HepG2 (cell line): Measurements from ENCODE around the gene TESK1. TPM values are rescaled to one million over a fixed set of nuclear protein-coding genes. Genes with fewer than 3 reads are reported as not detected.

Source experiments
- AFF4 ChIP-seq: sonication (generic); formaldehyde crosslinking; IDR thresholded peaks from 2 replicates; pipeline ENCODE4 v1.4.0; 2020; ENCODE audit warnings: missing genetic modification reagents
- BRCA1 ChIP-seq: sonication (generic); formaldehyde crosslinking; IDR thresholded peaks from 2 replicates; pipeline ENCODE4 v1.4.0; 2020; ENCODE audit warnings: missing genetic modification reagents
- CBX1 ChIP-seq: IDR thresholded peaks from one replicate; pipeline ENCODE4 v1.6.1; 2016; ENCODE audit warnings: antibody characterized with exemption, low read depth
- HNF4G ChIP-seq, 2 experiments: sonication (generic) in 1 of 2; formaldehyde crosslinking in 1 of 2; IDR thresholded peaks; 2 replicates each; pipeline versions ENCODE4 v1.4.0 to v1.6.1; 2011 to 2020; ENCODE audit warnings: borderline replicate concordance in 2 of 2, low read depth in 2 of 2, mild to moderate bottlenecking in 2 of 2, low read length in 1 of 2, missing genetic modification reagents in 1 of 2, moderate library complexity in 1 of 2
- KLF9 ChIP-seq: IDR thresholded peaks from 2 replicates; pipeline ENCODE4 v1.6.1; 2016; ENCODE audit warnings: low read depth
- THAP9 ChIP-seq: sonication (generic); formaldehyde crosslinking; IDR thresholded peaks from 2 replicates; pipeline ENCODE4; 2020; ENCODE audit warnings: missing genetic modification reagents, mild to moderate bottlenecking, borderline replicate concordance
- THYN1 ChIP-seq: sonication (generic); formaldehyde crosslinking; IDR thresholded peaks from 2 replicates; pipeline ENCODE4 v1.8.1; 2023; ENCODE audit warnings: low read depth, mild to moderate bottlenecking, moderate library complexity, missing genetic modification reagents, borderline replicate concordance
- TIGD3 ChIP-seq: sonication (generic); formaldehyde crosslinking; IDR thresholded peaks from 2 replicates; pipeline ENCODE4 v1.5.1; 2020; ENCODE audit warnings: mild to moderate bottlenecking, missing genetic modification reagents, borderline replicate concordance
- U2AF1 ChIP-seq: fragments of 200-400 bp; formaldehyde crosslinking; optimal IDR thresholded peaks from 2 replicates; pipeline ENCODE3; 2017; ENCODE audit warnings: mild to moderate bottlenecking, low read depth, low read length
- USF2 ChIP-seq, 2 experiments: sonication (generic) in 1 of 2; formaldehyde crosslinking in 1 of 2; IDR thresholded peaks; 2 replicates each; pipeline versions ENCODE4 v1.5.1 to v1.6.1; 2011 to 2020; ENCODE audit warnings: borderline replicate concordance in 1 of 2, low read depth in 1 of 2, low read length in 1 of 2, mild to moderate bottlenecking in 1 of 2, missing genetic modification reagents in 1 of 2, moderate library complexity in 1 of 2
- ZBTB38 ChIP-seq: sonication (generic); formaldehyde crosslinking; IDR thresholded peaks from 2 replicates; pipeline ENCODE4 v1.5.1; 2020; ENCODE audit warnings: mild to moderate bottlenecking, missing genetic modification reagents
- ZNF24 ChIP-seq: fragments of 450-650 bp; IDR thresholded peaks from 2 replicates; pipeline ENCODE4 v1.6.1; 2017; ENCODE audit warnings: antibody characterized with exemption, mild to moderate bottlenecking
- ZNF770 ChIP-seq: sonication (generic); formaldehyde crosslinking; IDR thresholded peaks from 2 replicates; pipeline ENCODE4 v1.5.0; 2020; ENCODE audit warnings: mild to moderate bottlenecking, missing genetic modification reagents
- ZNF879 ChIP-seq: sonication (generic); formaldehyde crosslinking; IDR thresholded peaks from 2 replicates; pipeline ENCODE4 v1.8.1; 2023; ENCODE audit warnings: missing genetic modification reagents
- ZSCAN25 ChIP-seq: sonication (generic); formaldehyde crosslinking; IDR thresholded peaks from 2 replicates; pipeline ENCODE4 v1.8.0; 2022; ENCODE audit warnings: mild to moderate bottlenecking, missing genetic modification reagents
- polyA plus RNA-seq, 8 experiments: library from polyadenylated mRNA; depleted of rRNA in 3 of 8; stranded (reverse) in 7 of 8; unstranded in 1 of 8; fragments of >200 nt; fragmentation: Illumina TruSeq in 4 of 8; extraction: Trizol in 4 of 8; gene quantifications; 2 replicates each; pipeline versions ENCODE4 v1.2.1 to v1.2.3, GENCODE V29; 2011 to 2016; ENCODE audit warnings: low read depth in 4 of 8, missing spikeins in 1 of 8, mixed read lengths in 1 of 8; ENCODE audit not compliant: insufficient read depth in 1 of 8
- total RNA-seq, 5 experiments: library from RNA; depleted of rRNA; stranded (reverse); fragments of >200 nt; fragmentation: Illumina TruSeq; extraction: Trizol; gene quantifications; 2 replicates each; pipeline ENCODE4 v1.2.3, GENCODE V29; 2016; ENCODE audit warnings: low read depth in 1 of 5

Gene TESK1
- total and polyA plus RNA-seq, 2 of the 13 experiments (the other 11 are each of a cell fraction or from before 2014, with no cell fraction given), result 7.3 to 13.6 TPM

GRCh38 chr9:35656831-35657545 lies 51.9 kb downstream of the TESK1 start (continued):
- TF ChIP-seq AFF4 (CRISPR knock-in tag), result no peak
- TF ChIP-seq ZNF879 (CRISPR knock-in tag), result no peak
- 0 out of 2 replicates have a peak, but pooled peaks have one; percentile 16 for TF ChIP-seq TIGD3
- no peak for TF ChIP-seq USF2 (IDR thresholded peaks at IDR 0.05; ENCODE audit: low read depth, low read length)
- peak; percentile 55; the same call in 1 of the 2 replicates for TF ChIP-seq USF2 (CRISPR knock-in tag; IDR thresholded peaks at IDR 0.05; ENCODE audit: borderline replicate concordance)
- no peak for TF ChIP-seq BRCA1 (CRISPR knock-in tag)
- peak; percentile 64 for TF ChIP-seq ZNF770 (CRISPR knock-in tag)
- no peak for TF ChIP-seq ZSCAN25 (CRISPR knock-in tag)
- no peak for TF ChIP-seq KLF9 (CRISPR knock-in tag)
- TF ChIP-seq THYN1 (CRISPR knock-in tag), result no peak
- TF ChIP-seq CBX1, result no peak
- TF ChIP-seq U2AF1, result no peak
- TF ChIP-seq HNF4G (IDR thresholded peaks at IDR 0.05; ENCODE audit: borderline replicate concordance, low read depth, low read length), result no peak
- TF ChIP-seq HNF4G (CRISPR knock-in tag; IDR thresholded peaks at IDR 0.05; ENCODE audit: borderline replicate concordance, low read depth), result no peak
- no peak; the same call in 1 of the 2 replicates for TF ChIP-seq THAP9
- TF ChIP-seq ZBTB38 (CRISPR knock-in tag), result no peak
- no peak for TF ChIP-seq ZNF24
